GM12872 (cell line): Measurements from ENCODE around the gene LMCD1.

ENCODE experiments used
- CTCF ChIP-seq: IDR thresholded peaks from 3 replicates; pipeline ENCODE4 v1.5.1; 2011; ENCODE audit warnings: low read depth, mild to moderate bottlenecking, low read length, moderate library complexity; ENCODE audit not compliant: insufficient read depth

LMCD1 gene

GRCh38 chr3:8562081-8562595 lies 60.5 kb downstream of the LMCD1 start:
- TF ChIP-seq CTCF: no peak

- TF ChIP-seq CTCF: no peak
Measured at GRCh38 chr3:8563146-8563545, 61.5 kb downstream of the LMCD1 start.

GRCh38 chr3:8563597-8563996 lies 62.0 kb downstream of the LMCD1 start:
- no peak for TF ChIP-seq CTCF

- no peak for TF ChIP-seq CTCF
Measured at GRCh38 chr3:8565376-8565775, 63.8 kb downstream of the LMCD1 start.

- TF ChIP-seq CTCF: no peak
Measured at GRCh38 chr3:8567784-8568575, 66.4 kb downstream of the LMCD1 start.

- no peak for TF ChIP-seq CTCF
Measured at GRCh38 chr3:8571256-8571655, 69.6 kb downstream of the LMCD1 start.

- TF ChIP-seq CTCF: no peak
Measured at GRCh38 chr3:8573342-8573926, 71.8 kb downstream of the LMCD1 start.
